DND-41 (cell line): ENCODE data around the gene ITGA6.

ENCODE experiments used
- ATAC-seq: fragments of 200-7000 bp; cut with Tn5 transposase; 3 replicates; pipeline ENCODE4 v1.9.1; 2021; ENCODE audit warnings: low read depth; ENCODE audit not compliant: insufficient read depth
- DNase-seq: peaks from one replicate; pipeline ENCODE4 v3.0.0-alpha.2; 2020
- H2AFZ ChIP-seq: 2 replicates; pipeline ENCODE4 v1.6.0; 2012; ENCODE audit warnings: low read depth, low read length
- H3K27ac ChIP-seq: 2 replicates; pipeline ENCODE4 v1.5.1; 2012; ENCODE audit warnings: low read length, inconsistent platforms
- H3K27me3 ChIP-seq: fragments of 200-600 bp; sonication (generic); 2 replicates; pipeline ENCODE4 v1.6.0; 2012; ENCODE audit warnings: low read length, mild to moderate bottlenecking, inconsistent platforms; ENCODE audit not compliant: insufficient read depth, poor library complexity
- H3K36me3 ChIP-seq: 2 replicates; pipeline ENCODE4 v1.5.1; 2012; ENCODE audit warnings: low read length, inconsistent platforms; ENCODE audit not compliant: insufficient read depth
- H3K4me1 ChIP-seq: 2 replicates; pipeline ENCODE4 v1.5.1; 2012; ENCODE audit warnings: mild to moderate bottlenecking, low read length; ENCODE audit not compliant: insufficient read depth
- H3K4me2 ChIP-seq: 2 replicates; pipeline ENCODE4 v1.6.0; 2012; ENCODE audit warnings: mild to moderate bottlenecking, moderate library complexity, low read length, inconsistent platforms; ENCODE audit not compliant: insufficient read depth
- H3K4me3 ChIP-seq, 2 experiments: fragments of 200-600 bp in 1 of 2; shearing (Covaris generic) in 1 of 2; 2 replicates each; pipeline ENCODE4 v1.5.1; 2012 to 2016; ENCODE audit warnings: inconsistent platforms in 2 of 2, low read length in 2 of 2, mild to moderate bottlenecking in 2 of 2, low read depth in 1 of 2, moderate library complexity in 1 of 2
- H3K79me2 ChIP-seq: 2 replicates; pipeline ENCODE4 v1.6.0; 2012; ENCODE audit warnings: low read length, inconsistent platforms; ENCODE audit not compliant: insufficient read depth
- H3K9ac ChIP-seq: 2 replicates; pipeline ENCODE4 v1.6.0; 2012; ENCODE audit warnings: low read depth, mild to moderate bottlenecking, inconsistent platforms, low read length, moderate library complexity
- H3K9me3 ChIP-seq: 2 replicates; pipeline ENCODE4 v1.5.1; 2012; ENCODE audit warnings: low read length, moderate library complexity, mild to moderate bottlenecking, inconsistent platforms; ENCODE audit not compliant: insufficient read depth, severe bottlenecking
- H4K20me1 ChIP-seq: 2 replicates; pipeline ENCODE4 v1.6.0; 2012; ENCODE audit warnings: low read length; ENCODE audit not compliant: insufficient read depth
- CTCF ChIP-seq: IDR thresholded peaks from 2 replicates; pipeline ENCODE4 v1.5.1; 2012; ENCODE audit warnings: borderline replicate concordance, low read length, moderate library complexity, mild to moderate bottlenecking; ENCODE audit not compliant: poor library complexity, severe bottlenecking; ENCODE audit errors: extremely low read depth
- EZH2 ChIP-seq: IDR thresholded peaks from 3 replicates; pipeline ENCODE4 v1.6.1; 2012; ENCODE audit warnings: borderline replicate concordance, low read depth, mild to moderate bottlenecking, moderate library complexity, low read length, inconsistent platforms; ENCODE audit not compliant: severe bottlenecking

Gene ITGA6

DNA sequence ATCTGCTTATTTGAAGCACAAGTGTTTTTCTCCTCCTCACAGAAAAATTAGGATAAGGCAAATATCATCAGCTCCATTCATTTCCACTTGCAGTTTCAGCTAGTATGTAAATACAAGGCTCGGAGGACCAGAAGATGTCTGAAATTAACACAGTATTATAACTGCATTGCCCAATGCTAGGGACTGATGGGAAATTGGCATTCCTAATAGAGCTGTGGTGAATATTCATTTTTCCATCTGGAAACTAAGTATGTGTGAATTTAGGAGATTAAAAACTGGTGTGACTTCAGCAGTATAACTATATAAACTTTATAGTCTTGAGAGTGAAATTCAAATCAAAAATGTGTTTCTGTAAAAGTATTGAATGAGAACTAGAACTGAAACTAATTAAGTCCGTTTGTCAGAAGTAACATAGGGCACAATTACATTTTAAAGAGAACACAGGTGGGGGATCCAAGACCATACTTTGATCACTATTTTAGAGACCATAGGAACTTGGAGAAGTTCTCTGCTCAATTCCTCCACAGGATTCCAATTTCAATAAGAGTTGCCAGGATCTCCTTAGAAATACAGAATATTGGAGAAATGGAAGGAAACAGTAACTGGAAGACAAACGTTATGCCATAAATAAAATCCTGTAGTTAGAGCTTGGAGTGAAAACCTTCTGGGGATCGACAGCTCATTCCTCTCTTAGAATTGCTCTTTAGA is 12.1 kb upstream of the ITGA6 start:
- ATAC-seq (no peak), DNase-seq (no peak)
- Histone ChIP-seq H3K9me3 (peaks cover 3% of the 10 kb centered on the region), H3K27ac (no peak overlapping the region), H3K4me1 (no peaks in the 10 kb centered on the region), H3K9ac (no peak overlapping the region), H3K36me3 (no peaks in the 10 kb centered on the region), H3K4me2 (no peak overlapping the region), H3K4me3 (no peak overlapping the region), H3K27me3 (peaks cover 3% of the 10 kb centered on the region), H2AFZ (no peak overlapping the region), H4K20me1 (no peaks in the 10 kb centered on the region), H3K79me2 (no peaks in the 10 kb centered on the region)
- TF ChIP-seq EZH2, result no peak
- no peak for TF ChIP-seq CTCF

GRCh38 chr2:172415865-172416183 is 11.6 kb upstream of the ITGA6 start:
- ATAC-seq (no peak), DNase-seq (no peak)
- no peaks in the 10 kb centered on the region for H3K79me2 ChIP-seq
- H3K4me3 ChIP-seq, result no peak overlapping the region
- no peak overlapping the region for H3K9ac ChIP-seq
- H4K20me1 ChIP-seq, result no peaks in the 10 kb centered on the region
- H2AFZ ChIP-seq, result no peak overlapping the region
- peaks cover 3% of the 10 kb centered on the region for H3K9me3 ChIP-seq
- peaks cover 3% of the 10 kb centered on the region for H3K27me3 ChIP-seq
- no peaks in the 10 kb centered on the region for H3K36me3 ChIP-seq
- TF ChIP-seq CTCF, result no peak
- no peak for TF ChIP-seq EZH2
- H3K4me1 ChIP-seq, result no peaks in the 10 kb centered on the region
- H3K27ac ChIP-seq, result no peak overlapping the region
- H3K4me2 ChIP-seq, result no peak overlapping the region

DNA sequence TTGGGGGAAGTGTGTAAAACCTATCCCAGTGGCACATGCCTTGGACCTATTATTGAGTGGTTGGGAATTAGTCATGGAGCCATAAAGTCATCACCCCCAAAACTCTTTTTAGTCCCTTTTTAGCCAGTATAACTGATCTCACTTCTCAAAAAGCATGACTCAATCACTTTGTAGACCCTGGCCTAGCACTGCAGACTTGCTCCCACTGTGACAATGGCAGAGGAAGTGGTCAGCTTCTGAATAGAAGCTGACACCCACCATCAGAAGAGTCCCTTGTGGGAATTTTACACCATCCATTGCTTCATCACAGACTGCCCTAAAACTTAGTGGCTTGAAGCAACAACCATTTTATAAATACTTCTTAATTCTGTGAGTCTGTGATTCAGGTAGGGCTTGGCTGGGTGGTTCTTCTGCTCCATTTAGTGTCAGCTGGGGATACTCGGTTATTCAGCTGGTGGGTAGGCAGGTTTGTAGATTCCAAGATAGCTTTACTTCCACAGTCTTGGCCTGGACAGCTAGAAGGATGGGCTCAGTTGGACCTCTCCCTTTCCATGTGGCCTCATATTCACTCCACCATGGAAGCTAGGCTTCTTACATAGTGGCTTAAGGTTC is 10.8 kb upstream of the ITGA6 start:
- no peaks in the 10 kb centered on the region for H3K36me3 ChIP-seq
- H3K9me3 ChIP-seq, result peaks cover 3% of the 10 kb centered on the region
- peak; percentile 31; the same call in 1 of the 3 replicates for ATAC-seq
- H3K27me3 ChIP-seq, result peaks cover 3% of the 10 kb centered on the region
- H3K4me2 ChIP-seq, result no peak overlapping the region
- no peaks in the 10 kb centered on the region for H4K20me1 ChIP-seq
- no peak overlapping the region for H3K4me3 ChIP-seq
- no peak overlapping the region for H3K9ac ChIP-seq
- no peak overlapping the region for H3K27ac ChIP-seq
- H3K4me1 ChIP-seq, result no peaks in the 10 kb centered on the region
- no peaks in the 10 kb centered on the region for H3K79me2 ChIP-seq
- no peak for DNase-seq
- no peak overlapping the region for H2AFZ ChIP-seq
- TF ChIP-seq EZH2, result no peak
- TF ChIP-seq CTCF, result no peak
